DOHH2 (cell line): Measurements from ENCODE around the gene GRHPR.

Source experiments
- H3F3A ChIP-seq: fragments of 200-600 bp; sonication (generic), shearing (Covaris generic); 2 replicates; pipeline ENCODE4 v1.6.0; 2016; ENCODE audit warnings: antibody characterized with exemption, mild to moderate bottlenecking; ENCODE audit not compliant: control insufficient read depth, insufficient read depth
- H3K27ac ChIP-seq: fragments of 200-600 bp; sonication (generic); 2 replicates; pipeline ENCODE4 v1.5.1; 2014; ENCODE audit warnings: low read depth, mild to moderate bottlenecking, low read length, moderate library complexity
- H3K27me3 ChIP-seq: fragments of 200-600 bp; sonication (generic); 2 replicates; pipeline ENCODE4 v1.6.1; 2014; ENCODE audit warnings: mild to moderate bottlenecking, low read length, mixed read lengths; ENCODE audit not compliant: control insufficient read depth
- H3K36me3 ChIP-seq: fragments of 200-600 bp; sonication (generic); 2 replicates; pipeline ENCODE4 v1.6.1; 2014; ENCODE audit warnings: mild to moderate bottlenecking, low read length, moderate library complexity, mixed read lengths; ENCODE audit not compliant: control insufficient read depth
- H3K4me1 ChIP-seq: fragments of 200-600 bp; sonication (generic); 2 replicates; pipeline ENCODE4 v1.6.1; 2014; ENCODE audit warnings: mild to moderate bottlenecking, low read length, mixed read lengths; ENCODE audit not compliant: control insufficient read depth
- H3K4me2 ChIP-seq: fragments of 200-600 bp; sonication (generic); 2 replicates; pipeline ENCODE4 v1.6.0; 2014; ENCODE audit warnings: mild to moderate bottlenecking, low read length, moderate library complexity
- H3K4me3 ChIP-seq: fragments of 200-600 bp; sonication (generic); 2 replicates; pipeline ENCODE4 v1.5.1; 2014; ENCODE audit warnings: mild to moderate bottlenecking, low read length, mixed read lengths
- H3K79me2 ChIP-seq: fragments of 200-600 bp; sonication (generic); 2 replicates; pipeline ENCODE4 v1.6.1; 2014; ENCODE audit warnings: mild to moderate bottlenecking, low read length, mixed read lengths; ENCODE audit not compliant: control insufficient read depth
- H3K9me2 ChIP-seq: fragments of 200-600 bp; sonication (generic); replicated peaks from 2 replicates; pipeline ENCODE4 v1.6.1; 2014; ENCODE audit warnings: mild to moderate bottlenecking, low read length, mixed read lengths; ENCODE audit not compliant: control insufficient read depth
- H3K9me3 ChIP-seq: fragments of 200-600 bp; sonication (generic); 2 replicates; pipeline ENCODE4 v1.6.1; 2014; ENCODE audit warnings: antibody characterized with exemption, low read length, mixed read lengths; ENCODE audit not compliant: control insufficient read depth, insufficient read depth
- H4K20me1 ChIP-seq: fragments of 200-600 bp; sonication (generic); 2 replicates; pipeline ENCODE4 v1.6.0; 2014; ENCODE audit warnings: low read depth, mild to moderate bottlenecking, antibody characterized with exemption, low read length, moderate library complexity; ENCODE audit not compliant: control insufficient read depth, insufficient read depth
- EZH2phosphoT487 ChIP-seq: fragments of 200-600 bp; sonication (generic); IDR thresholded peaks from 2 replicates; pipeline ENCODE4 v1.6.1; 2017; ENCODE audit warnings: borderline replicate concordance, mild to moderate bottlenecking, antibody characterized with exemption, low read length, moderate library complexity, mixed read lengths
- TF ChIP-seq, protein P1 (sequence below): fragments of 200-600 bp; sonication (generic); IDR thresholded peaks from one replicate; pipeline ENCODE4 v1.5.1; 2014; ENCODE audit warnings: antibody characterized with exemption, mild to moderate bottlenecking, low read depth, low read length; ENCODE audit not compliant: poor library complexity, severe bottlenecking

GRHPR gene

GRCh38 chr9:37383876-37384746 is 38.4 kb upstream of the GRHPR start:
- Histone ChIP-seq H3K36me3 (peaks cover 11% of the 10 kb centered on the region), H3K4me2 (peak overlapping the region; percentile 63), H3K9me3 (peaks cover 7% of the 10 kb centered on the region; the same call in 1 of the 2 replicates), H3F3A (peaks cover 49% of the 10 kb centered on the region), H3K4me3 (peak overlapping the region; percentile 63), H3K9me2 (no peaks in the 10 kb centered on the region), H3K27ac (peak overlapping the region; percentile 99), H3K27me3 (no peaks in the 10 kb centered on the region), H3K79me2 (peaks cover 12% of the 10 kb centered on the region), H4K20me1 (no peaks in the 10 kb centered on the region), H3K4me1 (peaks cover 100% of the 10 kb centered on the region)
- TF ChIP-seq, protein P1, sequence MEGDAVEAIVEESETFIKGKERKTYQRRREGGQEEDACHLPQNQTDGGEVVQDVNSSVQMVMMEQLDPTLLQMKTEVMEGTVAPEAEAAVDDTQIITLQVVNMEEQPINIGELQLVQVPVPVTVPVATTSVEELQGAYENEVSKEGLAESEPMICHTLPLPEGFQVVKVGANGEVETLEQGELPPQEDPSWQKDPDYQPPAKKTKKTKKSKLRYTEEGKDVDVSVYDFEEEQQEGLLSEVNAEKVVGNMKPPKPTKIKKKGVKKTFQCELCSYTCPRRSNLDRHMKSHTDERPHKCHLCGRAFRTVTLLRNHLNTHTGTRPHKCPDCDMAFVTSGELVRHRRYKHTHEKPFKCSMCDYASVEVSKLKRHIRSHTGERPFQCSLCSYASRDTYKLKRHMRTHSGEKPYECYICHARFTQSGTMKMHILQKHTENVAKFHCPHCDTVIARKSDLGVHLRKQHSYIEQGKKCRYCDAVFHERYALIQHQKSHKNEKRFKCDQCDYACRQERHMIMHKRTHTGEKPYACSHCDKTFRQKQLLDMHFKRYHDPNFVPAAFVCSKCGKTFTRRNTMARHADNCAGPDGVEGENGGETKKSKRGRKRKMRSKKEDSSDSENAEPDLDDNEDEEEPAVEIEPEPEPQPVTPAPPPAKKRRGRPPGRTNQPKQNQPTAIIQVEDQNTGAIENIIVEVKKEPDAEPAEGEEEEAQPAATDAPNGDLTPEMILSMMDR = no peak
- no peak for TF ChIP-seq EZH2phosphoT487

DNA sequence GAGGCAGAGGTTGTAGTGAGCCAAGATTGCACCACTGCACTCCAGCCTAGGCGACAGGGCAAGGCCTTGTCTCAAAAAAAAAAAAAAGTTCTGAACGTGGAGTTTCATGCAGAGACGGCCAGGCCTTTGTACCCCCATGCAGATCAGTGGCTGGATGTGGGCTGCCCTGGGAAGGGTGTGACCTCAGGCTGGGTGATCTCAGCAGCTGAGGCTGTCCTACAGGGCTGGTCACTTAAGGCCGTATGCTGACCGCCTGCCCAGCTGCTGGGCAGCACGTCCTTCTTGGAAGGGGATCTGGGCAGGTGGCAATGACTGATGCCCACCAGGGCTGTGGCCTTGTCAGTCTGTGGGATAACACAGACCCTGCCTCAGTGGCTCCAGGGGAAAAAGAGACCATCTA is 37.2 kb upstream of the GRHPR start:
- peak overlapping the region; percentile 63 for H3K4me2 ChIP-seq
- TF ChIP-seq EZH2phosphoT487 = no peak
- TF ChIP-seq, protein P1 = no peak
- peaks cover 7% of the 10 kb centered on the region; the same call in 1 of the 2 replicates for H3K9me3 ChIP-seq
- H4K20me1 ChIP-seq = no peaks in the 10 kb centered on the region
- peaks cover 11% of the 10 kb centered on the region for H3K36me3 ChIP-seq
- H3K4me3 ChIP-seq = peak overlapping the region; percentile 63
- peaks cover 12% of the 10 kb centered on the region for H3K79me2 ChIP-seq
- H3F3A ChIP-seq = peaks cover 41% of the 10 kb centered on the region
- peaks cover 98% of the 10 kb centered on the region for H3K4me1 ChIP-seq
- H3K9me2 ChIP-seq = no peaks in the 10 kb centered on the region
- no peaks in the 10 kb centered on the region for H3K27me3 ChIP-seq
- peak overlapping the region; percentile 99 for H3K27ac ChIP-seq

DNA sequence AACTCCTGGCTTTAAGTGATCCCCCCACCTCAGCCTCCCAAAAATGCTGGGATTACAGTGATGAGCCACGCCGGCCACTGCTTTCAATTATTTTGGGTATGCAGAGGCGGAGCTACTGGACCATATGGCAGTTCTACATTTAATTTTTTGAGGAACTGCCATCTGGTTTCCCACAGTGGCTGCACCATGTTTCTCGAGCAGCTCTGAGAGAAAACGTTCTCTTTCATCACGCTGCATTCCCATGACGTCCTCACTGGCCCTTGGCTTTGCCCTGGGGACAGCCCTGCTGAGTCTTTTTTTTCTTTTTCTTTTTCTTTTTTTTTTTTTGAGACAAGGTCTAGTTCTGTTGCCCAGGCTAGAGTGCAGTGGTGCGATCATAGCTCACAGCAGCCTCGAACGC is 35.5 kb upstream of the GRHPR start:
- peaks cover 10% of the 10 kb centered on the region for H3K36me3 ChIP-seq
- H3K27me3 ChIP-seq = no peaks in the 10 kb centered on the region
- H3K9me2 ChIP-seq = no peaks in the 10 kb centered on the region
- peak overlapping the region; percentile 42 for H3K4me3 ChIP-seq
- H3K9me3 ChIP-seq = peaks cover 3% of the 10 kb centered on the region; the same call in 1 of the 2 replicates
- peaks cover 36% of the 10 kb centered on the region for H3F3A ChIP-seq
- H3K4me2 ChIP-seq = peak overlapping the region; percentile 63
- TF ChIP-seq, protein P1 = no peak
- no peak for TF ChIP-seq EZH2phosphoT487
- H3K4me1 ChIP-seq = peaks cover 98% of the 10 kb centered on the region
- peak overlapping the region; percentile 99 for H3K27ac ChIP-seq
- H4K20me1 ChIP-seq = no peaks in the 10 kb centered on the region
- H3K79me2 ChIP-seq = peaks cover 12% of the 10 kb centered on the region
